H1 (cell line): Measurements from ENCODE around the gene PAQR8. TPM values are rescaled to one million over a fixed set of nuclear protein-coding genes. Genes with fewer than 3 reads are reported as not detected.
"Not testable (repeated sequence)": the region's sequence is repeated elsewhere in the genome, so short reads cannot be mapped to it uniquely, and the experiment has no call there.

Source experiments
- CTCF ChIA-PET: fragments of 300-600 bp; sonication (Branson Sonifier 250); formaldehyde crosslinking; loops from one replicate; lab custom pipeline; 2021; ENCODE audit not compliant: partially characterized antibody; lab: Charles Lee
- POLR2A ChIA-PET: fragments of 300-600 bp; sonication (Branson Sonifier 250); formaldehyde crosslinking; loops from one replicate; lab custom pipeline; 2021; ENCODE audit warnings: inconsistent platforms; ENCODE audit not compliant: partially characterized antibody; lab: Charles Lee
- DNase-seq, 2 experiments: peaks; one replicate each; pipeline versions ENCODE4 v3.0.0 to v3.0.0-alpha.2; 2010 to 2022; ENCODE audit warnings: low spot score in 2 of 2, low read depth in 1 of 2, mixed read lengths in 1 of 2
- FAIRE-seq: peaks from 2 replicates; lab custom pipeline; 2011; peaks lifted over from hg19 to GRCh38; lab: Jason Lieb, UNC
- H2AFZ ChIP-seq: 2 replicates; pipeline ENCODE4 v1.8.1; 2012; ENCODE audit warnings: low read length, inconsistent platforms
- H2AK5ac ChIP-seq: 2 replicates; pipeline ENCODE4 v1.6.1; 2013; ENCODE audit warnings: low read depth, low read length
- H2BK120ac ChIP-seq: replicated peaks from 2 replicates; pipeline ENCODE3; 2013; ENCODE audit warnings: low read depth, low read length, inconsistent platforms
- H2BK12ac ChIP-seq: 2 replicates; pipeline ENCODE4 v1.6.1; 2013; ENCODE audit warnings: low read depth, low read length
- H2BK15ac ChIP-seq: 2 replicates; pipeline ENCODE4 v1.6.1; 2013; ENCODE audit warnings: low read length
- H2BK20ac ChIP-seq: 2 replicates; pipeline ENCODE4 v1.6.1; 2013; ENCODE audit warnings: low read length
- H2BK5ac ChIP-seq: 2 replicates; pipeline ENCODE4 v1.6.1; 2013; ENCODE audit warnings: low read depth, low read length
- H3K14ac ChIP-seq: 2 replicates; pipeline ENCODE4 v1.6.1; 2013; ENCODE audit warnings: inconsistent platforms; ENCODE audit not compliant: insufficient read length
- H3K18ac ChIP-seq: 2 replicates; pipeline ENCODE4 v1.6.1; 2013; ENCODE audit warnings: low read length; ENCODE audit errors: extremely low read depth
- H3K23ac ChIP-seq: 2 replicates; pipeline ENCODE4 v1.6.1; 2013; ENCODE audit warnings: inconsistent platforms; ENCODE audit not compliant: insufficient read length
- H3K23me2 ChIP-seq: 2 replicates; pipeline ENCODE4 v1.6.1; 2013; ENCODE audit warnings: low read depth, low read length
- H3K27ac ChIP-seq: 2 replicates; pipeline ENCODE4 v1.6.1; 2011; ENCODE audit warnings: low read depth, low read length, inconsistent platforms
- H3K27me3 ChIP-seq, 4 experiments: replicated peaks in 1 of 4; 1 replicate in 1 of 4; 2 replicates in 3 of 4; pipeline versions ENCODE4 v1.6.1 to v1.8.1; 2011 to 2013; ENCODE audit warnings: low read length in 3 of 4, mild to moderate bottlenecking in 3 of 4, inconsistent platforms in 2 of 4, mixed read lengths in 2 of 4, moderate library complexity in 1 of 4; ENCODE audit not compliant: control insufficient read depth in 3 of 4, insufficient read depth in 3 of 4; ENCODE audit errors: extremely low read depth in 1 of 4
- H3K36me3 ChIP-seq, 4 experiments: 2 replicates each; pipeline versions ENCODE4 v1.6.1 to v1.8.1; 2011 to 2013; ENCODE audit warnings: mild to moderate bottlenecking in 4 of 4, low read length in 3 of 4, moderate library complexity in 2 of 4, control low read depth in 1 of 4, inconsistent platforms in 1 of 4; ENCODE audit not compliant: insufficient read depth in 4 of 4, control insufficient read depth in 2 of 4
- H3K4ac ChIP-seq: replicated peaks from 2 replicates; pipeline ENCODE3; 2013; ENCODE audit warnings: low read length, low read depth, mixed read lengths, inconsistent platforms; ENCODE audit not compliant: insufficient read length
- H3K4me1 ChIP-seq, 4 experiments: replicated peaks in 1 of 4; 1 replicate in 1 of 4; 2 replicates in 3 of 4; pipeline versions ENCODE4 v1.6.1 to v1.8.1; 2011 to 2013; ENCODE audit warnings: low read length in 3 of 4, inconsistent platforms in 2 of 4, mixed read lengths in 1 of 4; ENCODE audit not compliant: insufficient read depth in 4 of 4, control insufficient read depth in 3 of 4
- H3K4me2 ChIP-seq, 2 experiments: 2 replicates each; pipeline versions ENCODE4 v1.6.1 to v1.8.1; 2011 to 2013; ENCODE audit warnings: low read depth in 2 of 2, low read length in 2 of 2, control low read depth in 1 of 2, inconsistent platforms in 1 of 2, mild to moderate bottlenecking in 1 of 2; ENCODE audit not compliant: insufficient read depth in 1 of 2
- H3K4me3 ChIP-seq, 4 experiments: fragments of 200-600, 300-600 bp in 1 of 4; sonication (generic), shearing (Covaris generic), sonication (Bioruptor Twin) in 1 of 4; 2 replicates each; pipeline versions ENCODE4 v1.5.1 to v1.8.1; 2011 to 2016; ENCODE audit warnings: low read length in 4 of 4, low read depth in 3 of 4, control low read depth in 2 of 4, inconsistent platforms in 2 of 4, mild to moderate bottlenecking in 2 of 4, mixed read lengths in 1 of 4, moderate library complexity in 1 of 4; ENCODE audit not compliant: insufficient read depth in 2 of 4; ENCODE audit errors: extremely low read depth in 1 of 4
- H3K56ac ChIP-seq: replicated peaks from 2 replicates; pipeline ENCODE3; 2013; ENCODE audit warnings: low read depth, mild to moderate bottlenecking, mixed read lengths, low read length, inconsistent platforms; ENCODE audit not compliant: insufficient read length
- H3K79me1 ChIP-seq: 2 replicates; pipeline ENCODE4 v1.6.1; 2013; ENCODE audit warnings: low read depth, low read length, control low read depth
- H3K79me2 ChIP-seq, 2 experiments: 2 replicates each; pipeline versions ENCODE4 v1.6.1 to v1.8.1; 2012 to 2013; ENCODE audit warnings: low read length in 2 of 2, mild to moderate bottlenecking in 2 of 2, inconsistent platforms in 1 of 2; ENCODE audit not compliant: insufficient read depth in 2 of 2, control insufficient read depth in 1 of 2
- H3K9ac ChIP-seq, 4 experiments: replicated peaks in 1 of 4; 1 replicate in 1 of 4; 2 replicates in 3 of 4; pipeline versions ENCODE4 v1.6.1 to v1.8.1; 2011 to 2013; ENCODE audit warnings: low read depth in 3 of 4, low read length in 3 of 4, control low read depth in 2 of 4, mild to moderate bottlenecking in 2 of 4, moderate library complexity in 2 of 4, inconsistent platforms in 1 of 4; ENCODE audit errors: extremely low read depth in 1 of 4
- H3K9me3 ChIP-seq, 2 experiments: 2 replicates each; pipeline versions ENCODE4 v1.6.1 to v1.8.1; 2012 to 2013; ENCODE audit warnings: mild to moderate bottlenecking in 2 of 2, moderate library complexity in 2 of 2, control low read depth in 1 of 2, inconsistent platforms in 1 of 2, low read depth in 1 of 2, low read length in 1 of 2, mixed read lengths in 1 of 2; ENCODE audit not compliant: insufficient read depth in 2 of 2
- H4K20me1 ChIP-seq, 2 experiments: replicated peaks in 1 of 2; 2 replicates each; pipeline versions ENCODE3 to v1.8.1; 2011 to 2013; ENCODE audit warnings: inconsistent platforms in 2 of 2, low read length in 2 of 2, mild to moderate bottlenecking in 1 of 2; ENCODE audit not compliant: insufficient read depth in 2 of 2, control insufficient read depth in 1 of 2
- H4K5ac ChIP-seq: 2 replicates; pipeline ENCODE4 v1.6.1; 2013; ENCODE audit warnings: low read length, low read depth, mixed read lengths, inconsistent platforms; ENCODE audit not compliant: insufficient read length
- H4K8ac ChIP-seq: 2 replicates; pipeline ENCODE4 v1.8.0; 2013; ENCODE audit warnings: mild to moderate bottlenecking, moderate library complexity, low read length, inconsistent platforms; ENCODE audit not compliant: insufficient read depth; ENCODE audit errors: extremely low read depth
- H4K91ac ChIP-seq: replicated peaks from 2 replicates; pipeline ENCODE3; 2013; ENCODE audit warnings: low read length, mixed read lengths, inconsistent platforms; ENCODE audit not compliant: insufficient read length
- WGBS, 2 experiments: shearing (Covaris generic) in 1 of 2; methylation state at CpG; one replicate each; pipeline versions ENCODE4 v1.1.6 to v1.1.7; 2013 to 2015; ENCODE audit warnings: low lambda C conversion rate in 2 of 2, mixed read lengths in 2 of 2, inconsistent platforms in 1 of 2, low coverage in 1 of 2, missing lambda C conversion rate in 1 of 2; ENCODE audit not compliant: insufficient replicate concordance in 2 of 2, insufficient coverage in 1 of 2, insufficient read length in 1 of 2; ENCODE audit errors: extremely low coverage in 1 of 2, missing lambda C conversion rate in 1 of 2; 5-methylcytosine and 5-hydroxymethylcytosine counted together
- polyA plus RNA-seq, 7 experiments: library from polyadenylated mRNA; depleted of rRNA in 3 of 7; stranded (reverse) in 5 of 7; unstranded in 2 of 7; fragments of >200 nt in 5 of 7; fragments of 200-250 nt in 2 of 7; gene quantifications; 1 replicate in 5 of 7; 2 replicates in 1 of 7; 4 replicates in 1 of 7; pipeline versions ENCODE4 v1.2.1 to v1.2.3, GENCODE V29; 2011 to 2013; ENCODE audit warnings: missing spikeins in 2 of 7, mixed read lengths in 2 of 7
- total RNA-seq: library from RNA; stranded (reverse); fragmentation: NEBNext Ultra II Directional; extraction: Animal tissue kit (Norgen Biotek cat#: 25700); gene quantifications from 2 replicates; pipeline ENCODE4 v1.2.1, GENCODE V29; 2021

Gene PAQR8
- total and polyA plus RNA-seq, 2 of the 8 experiments (the other 6 are each of a cell fraction or from before 2014, with no cell fraction given), result 7.6 to 9.6 TPM

DNA sequence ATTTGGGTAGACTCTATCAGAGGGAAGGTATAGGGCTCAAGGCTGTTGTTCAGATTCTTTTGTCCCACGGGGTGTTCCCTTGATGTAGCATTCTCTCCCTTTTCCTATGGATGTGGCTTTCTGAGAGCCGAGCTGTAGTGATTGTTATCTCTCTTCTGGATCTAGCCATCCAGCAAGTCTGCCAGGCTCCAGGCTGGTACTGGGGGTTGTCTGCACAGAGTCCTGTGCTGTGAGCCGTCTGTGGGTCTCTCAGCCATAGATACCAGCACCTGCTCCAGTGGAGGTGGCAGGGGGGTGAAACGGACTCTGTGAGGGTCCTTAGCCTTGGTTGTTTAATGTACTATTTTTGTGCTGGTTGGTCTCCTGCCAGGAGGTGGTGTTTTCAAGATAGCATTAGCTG lies 71.3 kb downstream of the PAQR8 start:
- POLR2A ChIA-PET, H2BK20ac ChIP-seq, H3K9ac ChIP-seq, H3K27ac ChIP-seq, H2BK12ac ChIP-seq, H3K4ac ChIP-seq, H3K14ac ChIP-seq, FAIRE-seq, H4K8ac ChIP-seq, H3K23me2 ChIP-seq, H3K9me3 ChIP-seq, H2AFZ ChIP-seq, H4K91ac ChIP-seq, H3K4me1 ChIP-seq, H3K56ac ChIP-seq, H4K5ac ChIP-seq, H2BK120ac ChIP-seq, H3K4me2 ChIP-seq, H3K27me3 ChIP-seq, H3K79me1 ChIP-seq, H2AK5ac ChIP-seq, H3K23ac ChIP-seq, H3K4me3 ChIP-seq, DNase-seq, H4K20me1 ChIP-seq, H3K36me3 ChIP-seq, H2BK15ac ChIP-seq, H3K79me2 ChIP-seq, H3K18ac ChIP-seq, H2BK5ac ChIP-seq: not testable (repeated sequence)
- CTCF ChIA-PET, result interaction anchor here (0.6 to 1.7 kb wide), 6 partner anchors 9 to 229 kb away, joined by 3 to 6 read pairs (median 4); no protein-coding TSS in a partner anchor
- WGBS, 2 experiments, result 88% methylated on average over 4 of the region's 4 CpGs; no CpG with 5 or more reads in 1 of the 2 experiments
